Measurements from ENCODE around the gene WNT7A.

The WNT7A gene

DNA sequence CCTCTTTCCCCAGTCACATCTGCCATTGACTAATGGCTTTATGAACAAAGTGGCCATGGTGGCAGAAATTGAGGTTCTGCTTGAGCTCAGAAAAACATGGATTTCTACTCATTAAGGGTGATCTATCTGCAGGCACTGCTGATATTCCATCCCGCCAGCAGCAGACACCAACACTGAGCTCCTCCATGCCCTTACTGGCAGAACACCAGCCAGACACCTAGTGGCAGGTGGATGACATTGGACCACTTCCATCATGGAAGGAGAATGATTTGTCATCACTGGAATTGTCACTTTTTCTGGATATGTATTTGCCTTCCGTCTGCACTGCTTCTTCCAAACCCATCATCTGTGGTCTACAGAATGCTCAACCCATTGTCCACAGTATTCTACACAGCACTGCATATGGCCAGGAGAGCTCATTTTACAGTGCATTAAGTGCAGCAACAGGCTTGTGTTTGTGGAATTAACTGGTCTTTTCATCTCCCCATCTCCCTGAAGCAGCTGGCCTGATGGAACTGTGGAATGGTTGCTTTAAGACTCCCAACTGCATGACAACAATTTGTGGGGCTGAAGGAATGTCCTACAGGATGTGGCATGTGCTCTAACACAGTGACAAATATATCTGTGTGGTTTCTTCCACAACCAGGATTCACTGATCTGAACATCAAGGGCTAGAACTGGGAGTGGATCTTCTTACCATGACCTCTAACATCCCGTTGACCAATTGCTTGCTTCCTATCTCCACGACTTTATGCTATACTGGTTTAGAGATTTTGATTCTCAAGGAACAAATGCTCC, 103.4 kb downstream of the WNT7A start:
- TF ChIP-seq, protein P1, sequence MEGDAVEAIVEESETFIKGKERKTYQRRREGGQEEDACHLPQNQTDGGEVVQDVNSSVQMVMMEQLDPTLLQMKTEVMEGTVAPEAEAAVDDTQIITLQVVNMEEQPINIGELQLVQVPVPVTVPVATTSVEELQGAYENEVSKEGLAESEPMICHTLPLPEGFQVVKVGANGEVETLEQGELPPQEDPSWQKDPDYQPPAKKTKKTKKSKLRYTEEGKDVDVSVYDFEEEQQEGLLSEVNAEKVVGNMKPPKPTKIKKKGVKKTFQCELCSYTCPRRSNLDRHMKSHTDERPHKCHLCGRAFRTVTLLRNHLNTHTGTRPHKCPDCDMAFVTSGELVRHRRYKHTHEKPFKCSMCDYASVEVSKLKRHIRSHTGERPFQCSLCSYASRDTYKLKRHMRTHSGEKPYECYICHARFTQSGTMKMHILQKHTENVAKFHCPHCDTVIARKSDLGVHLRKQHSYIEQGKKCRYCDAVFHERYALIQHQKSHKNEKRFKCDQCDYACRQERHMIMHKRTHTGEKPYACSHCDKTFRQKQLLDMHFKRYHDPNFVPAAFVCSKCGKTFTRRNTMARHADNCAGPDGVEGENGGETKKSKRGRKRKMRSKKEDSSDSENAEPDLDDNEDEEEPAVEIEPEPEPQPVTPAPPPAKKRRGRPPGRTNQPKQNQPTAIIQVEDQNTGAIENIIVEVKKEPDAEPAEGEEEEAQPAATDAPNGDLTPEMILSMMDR (conservative IDR thresholded peaks at IDR 0.05; ENCODE audit: low read depth, low read length) = no peak
- no peak for DNase-seq (ENCODE audit: low read depth)
- H3K4me3 ChIP-seq (ENCODE audit: low read depth, low read length) = no peak overlapping the region

GRCh38 chr3:13772885-13773745, 106.8 kb downstream of the WNT7A start:
- TF ChIP-seq, protein P1 (conservative IDR thresholded peaks at IDR 0.05; ENCODE audit: low read depth, low read length) = no peak
- H3K4me3 ChIP-seq (ENCODE audit: low read depth, low read length) = no peak overlapping the region
- no peak for DNase-seq (ENCODE audit: low read depth)

DNA sequence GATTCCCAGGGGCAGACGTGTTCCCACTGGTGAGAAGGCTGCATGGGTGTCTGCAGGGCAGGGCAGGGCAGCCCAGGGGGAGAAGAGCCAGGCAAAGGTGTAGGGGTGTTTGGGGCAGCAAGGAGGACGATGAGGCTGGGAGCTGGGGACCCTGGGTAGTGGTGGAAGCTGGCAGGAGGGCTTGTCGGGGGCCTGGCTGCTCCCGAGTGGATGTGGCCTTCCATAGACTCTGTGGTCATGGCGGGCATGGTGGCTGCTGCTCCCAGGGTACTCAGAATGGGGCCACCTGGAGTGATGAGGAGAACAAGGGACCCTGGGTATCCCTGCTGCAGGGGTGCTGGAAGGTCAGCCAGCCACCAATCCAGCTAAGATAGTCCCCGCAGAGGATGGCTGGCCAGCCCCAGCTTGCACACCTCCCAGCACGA, 107.5 kb downstream of the WNT7A start:
- TF ChIP-seq, protein P1 (conservative IDR thresholded peaks at IDR 0.05; ENCODE audit: low read depth, low read length) = no peak
- no peak overlapping the region for H3K4me3 ChIP-seq (ENCODE audit: low read depth, low read length)
- no peak for DNase-seq (ENCODE audit: low read depth)

DNA sequence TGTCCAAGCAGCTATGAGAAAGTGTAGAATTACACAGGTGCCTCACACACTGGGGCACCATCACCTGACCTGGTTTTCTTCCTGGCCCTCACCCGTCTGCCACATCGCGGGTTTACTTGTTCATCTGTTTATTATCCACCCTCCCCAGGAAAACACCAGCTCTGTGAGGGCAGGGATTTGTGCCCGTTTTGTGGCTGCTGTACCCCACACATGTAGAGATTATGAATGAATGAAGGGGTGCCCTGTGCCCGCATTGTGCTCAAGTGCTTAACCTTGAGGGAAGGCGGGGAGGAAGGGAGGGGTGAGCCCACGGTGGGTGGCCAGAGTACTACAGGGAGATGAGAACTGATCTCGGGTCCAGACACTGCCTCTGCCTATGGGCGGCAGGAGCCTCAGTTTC, 108.4 kb downstream of the WNT7A start:
- DNase-seq (ENCODE audit: low read depth) = no peak
- no peak overlapping the region for H3K4me3 ChIP-seq (ENCODE audit: low read depth, low read length)
- TF ChIP-seq, protein P1 (conservative IDR thresholded peaks at IDR 0.05; ENCODE audit: low read depth, low read length) = no peak

DNA sequence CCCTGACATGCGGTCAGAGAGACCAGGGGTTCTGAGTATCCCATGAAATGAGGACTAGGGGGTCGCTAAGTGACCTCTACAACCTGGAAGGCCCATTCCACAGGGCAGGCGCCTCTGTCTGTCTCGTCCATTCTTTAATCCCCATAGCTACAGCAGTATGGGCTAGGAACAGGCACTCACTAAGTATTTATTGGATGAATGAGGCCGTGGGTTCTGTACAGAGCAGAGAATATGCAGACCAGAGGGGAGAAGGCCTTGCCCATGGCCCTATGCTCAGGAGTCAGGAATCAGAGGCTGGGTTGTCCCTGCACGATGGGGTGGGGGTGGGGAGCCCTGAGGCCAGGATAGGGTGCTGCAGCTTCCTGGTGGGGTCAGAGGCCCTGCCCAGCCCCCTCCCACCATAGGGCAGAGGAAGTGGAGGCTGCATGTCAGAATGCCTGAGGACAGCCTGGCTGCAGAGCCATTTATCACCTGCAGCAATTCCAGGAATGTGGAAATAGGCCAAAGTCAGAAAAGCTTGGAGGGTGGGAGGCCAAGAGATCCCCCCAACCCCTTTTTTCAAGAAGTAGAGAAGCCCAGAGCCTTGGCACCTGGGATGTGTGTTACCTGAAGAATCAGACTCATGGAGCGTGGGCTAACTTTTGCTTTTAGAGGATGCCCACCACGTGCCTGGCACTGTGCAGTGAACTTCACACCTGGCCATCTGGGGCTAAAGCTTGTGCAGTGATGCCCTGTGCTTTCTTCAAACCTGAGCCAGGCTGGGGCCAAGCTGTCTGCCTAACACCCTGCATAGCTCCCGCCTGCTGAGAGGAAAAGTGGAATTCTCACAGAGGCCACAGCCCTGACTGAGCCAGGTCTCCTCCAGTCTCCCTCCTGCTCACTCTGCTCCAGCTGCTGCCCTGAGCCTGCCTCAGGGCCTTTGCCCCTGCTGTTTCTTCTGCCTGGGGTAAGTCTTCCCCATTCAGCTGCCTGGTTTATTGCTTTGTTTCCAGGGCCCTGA, 109.4 kb downstream of the WNT7A start:
- no peak for DNase-seq (ENCODE audit: low read depth)
- no peak overlapping the region for H3K4me3 ChIP-seq (ENCODE audit: low read depth, low read length)
- TF ChIP-seq, protein P1 (conservative IDR thresholded peaks at IDR 0.05; ENCODE audit: low read depth, low read length) = no peak

DNA sequence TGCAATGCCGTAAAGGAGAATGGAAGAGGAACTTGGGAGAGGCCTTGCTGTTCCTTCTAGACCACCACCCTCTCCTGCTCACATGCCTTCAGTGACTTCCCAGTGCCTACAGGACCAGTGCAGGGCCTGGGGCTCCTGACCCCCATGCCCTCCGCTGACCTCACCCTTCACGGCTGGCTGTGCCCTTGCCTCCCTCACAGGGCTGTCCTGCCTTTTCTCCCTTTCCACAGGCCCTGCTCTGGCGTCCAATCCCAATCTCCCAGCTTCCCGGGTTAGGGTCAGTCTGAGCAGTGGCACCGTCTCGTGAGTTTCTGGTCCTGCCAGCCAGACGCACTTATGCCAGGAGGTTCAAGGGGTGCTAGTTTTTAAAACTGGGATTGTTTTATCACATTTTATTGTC, 110.4 kb downstream of the WNT7A start:
- H3K4me3 ChIP-seq (ENCODE audit: low read depth, low read length) = no peak overlapping the region
- TF ChIP-seq, protein P1 (conservative IDR thresholded peaks at IDR 0.05; ENCODE audit: low read depth, low read length) = no peak
- no peak for DNase-seq (ENCODE audit: low read depth)

All from choroid plexus epithelial cell (primary cell).